HepG2 (cell line): ENCODE results near the gene SIGLECL1. TPM values are rescaled to one million over a fixed set of nuclear protein-coding genes. Genes with fewer than 3 reads are reported as not detected.

Source experiments
- ATAC-seq: fragments of 200-7000 bp; cut with Tn5 transposase; 3 replicates; pipeline ENCODE4 v1.9.1; 2020; ENCODE audit warnings: mild to moderate bottlenecking, moderate library complexity
- BruUV-seq: library from RNA; stranded (reverse); fragments of 400-500 nt; replicated peaks from 2 replicates; lab custom pipeline; 2021; lab: Mats Ljungman, UMichigan
- CTCF ChIA-PET: fragments of 300-600 bp; formaldehyde crosslinking; extraction: SDS; loops from one replicate; lab custom pipeline; 2021; ENCODE audit warnings: low total read pairs, inconsistent platforms, low intra/inter-chr PET ratio; lab: Yijun Ruan, JAX
- POLR2A ChIA-PET: fragments of 350-600 bp; sonication (Branson Sonifier 250); formaldehyde crosslinking; loops from one replicate; lab custom pipeline; 2020; ENCODE audit warnings: antibody characterized with exemption, inconsistent platforms; lab: Yijun Ruan, JAX
- DNase-seq: peaks from one replicate; pipeline ENCODE4 v3.0.0-alpha.2; 2015; ENCODE audit warnings: low spot score
- FAIRE-seq: peaks from 3 replicates; lab custom pipeline; 2011; peaks lifted over from hg19 to GRCh38; lab: Jason Lieb, UNC
- H2AFZ ChIP-seq: one replicate; pipeline ENCODE4 v1.6.1; 2011; ENCODE audit warnings: low read length, inconsistent platforms
- H3K27ac ChIP-seq: fragments of 300-600 bp; 3 replicates; pipeline ENCODE4 v1.8.0; 2011; ENCODE audit warnings: mixed run types, mild to moderate bottlenecking, mixed read lengths, low read length, inconsistent platforms; ENCODE audit not compliant: insufficient read depth; ENCODE audit errors: extremely low read length
- H3K27me3 ChIP-seq, 2 experiments: fragments of 200-600 bp in 1 of 2; 2 replicates in 1 of 2; 3 replicates in 1 of 2; pipeline versions ENCODE4 v1.6.0 to v1.8.0; 2011; ENCODE audit warnings: low read length in 2 of 2, mild to moderate bottlenecking in 2 of 2, moderate library complexity in 2 of 2, inconsistent platforms in 1 of 2; ENCODE audit not compliant: insufficient read depth in 2 of 2, control insufficient read depth in 1 of 2
- H3K36me3 ChIP-seq, 2 experiments: fragments of 200-600 bp in 1 of 2; replicated peaks in 1 of 2; 2 replicates in 1 of 2; 3 replicates in 1 of 2; pipeline versions ENCODE4 v1.5.1 to v1.8.0; 2011; ENCODE audit warnings: low read length in 2 of 2, inconsistent platforms in 1 of 2; ENCODE audit not compliant: insufficient read depth in 2 of 2, control insufficient read depth in 1 of 2
- H3K4me1 ChIP-seq: 2 replicates; pipeline ENCODE4 v1.5.1; 2012; ENCODE audit warnings: low read length, inconsistent platforms; ENCODE audit not compliant: insufficient read depth
- H3K4me2 ChIP-seq: 2 replicates; pipeline ENCODE4 v1.6.0; 2011; ENCODE audit warnings: low read depth, low read length, inconsistent platforms
- H3K4me3 ChIP-seq, 3 experiments: fragments of 200-600 bp in 1 of 3; sonication (generic), shearing (Covaris generic) in 1 of 3; replicated peaks in 1 of 3; 2 replicates each; pipeline ENCODE4 v1.5.1; 2011 to 2016; ENCODE audit warnings: low read length in 3 of 3, inconsistent platforms in 2 of 3, low read depth in 2 of 3, mild to moderate bottlenecking in 2 of 3, control low read depth in 1 of 3, mixed read lengths in 1 of 3; ENCODE audit not compliant: insufficient read depth in 1 of 3
- H3K79me2 ChIP-seq: one replicate; pipeline ENCODE4 v1.6.1; 2011; ENCODE audit warnings: low read length, inconsistent platforms; ENCODE audit not compliant: insufficient read depth
- H3K9ac ChIP-seq: 2 replicates; pipeline ENCODE4 v1.6.0; 2011; ENCODE audit warnings: mild to moderate bottlenecking, low read depth, low read length, inconsistent platforms; ENCODE audit not compliant: insufficient read depth
- H3K9me3 ChIP-seq: 2 replicates; pipeline ENCODE4 v1.5.1; 2012; ENCODE audit warnings: mild to moderate bottlenecking, low read length
- H4K20me1 ChIP-seq: 2 replicates; pipeline ENCODE4 v1.6.0; 2011; ENCODE audit warnings: inconsistent platforms, mild to moderate bottlenecking, low read length, moderate library complexity; ENCODE audit not compliant: insufficient read depth
- JUN ChIP-seq: sonication (generic); formaldehyde crosslinking; IDR thresholded peaks from 2 replicates; pipeline ENCODE4 v1.4.0; 2020; ENCODE audit warnings: mild to moderate bottlenecking, missing genetic modification reagents
- MAFK ChIP-seq, 2 experiments: IDR thresholded peaks in 1 of 2; conservative IDR thresholded peaks in 1 of 2; 2 replicates each; pipeline ENCODE4 v1.6.1; 2011; ENCODE audit warnings: improper control_type of control experiment in 2 of 2, low read length in 2 of 2
- PHF21A ChIP-seq: sonication (generic); formaldehyde crosslinking; IDR thresholded peaks from 2 replicates; pipeline ENCODE4 v1.5.0; 2020; ENCODE audit warnings: mild to moderate bottlenecking, missing genetic modification reagents
- ZNF205 ChIP-seq: IDR thresholded peaks from 2 replicates; pipeline ENCODE4 v1.6.1; 2018; ENCODE audit warnings: missing biosample characterization, missing genetic modification reagents
- WGBS: methylation state at CpG from one replicate; pipeline ENCODE4 v1.1.6; 2017; ENCODE audit warnings: low lambda C conversion rate; 5-methylcytosine and 5-hydroxymethylcytosine counted together
- in situ Hi-C: cut with HindIII; loops from 2 replicates; pipeline ENCODE4 v1.10.0; 2017; ENCODE audit warnings: low pct_unique_long_range_greater_than_20kb; ENCODE audit not compliant: extremely low pct_ligation_motif_present
- intact Hi-C: fragments of 100-400 bp; cut with micrococcal nuclease; formaldehyde crosslinking; loops from one replicate; pipeline ENCODE4 v1.10.0; 2022; ENCODE audit not compliant: unreplicated experiment
- polyA plus RNA-seq, 8 experiments: library from polyadenylated mRNA; depleted of rRNA in 3 of 8; stranded (reverse) in 7 of 8; unstranded in 1 of 8; fragments of >200 nt; fragmentation: Illumina TruSeq in 4 of 8; extraction: Trizol in 4 of 8; gene quantifications; 2 replicates each; pipeline versions ENCODE4 v1.2.1 to v1.2.3, GENCODE V29; 2011 to 2016; ENCODE audit warnings: low read depth in 4 of 8, missing spikeins in 1 of 8, mixed read lengths in 1 of 8; ENCODE audit not compliant: insufficient read depth in 1 of 8
- total RNA-seq, 5 experiments: library from RNA; depleted of rRNA; stranded (reverse); fragments of >200 nt; fragmentation: Illumina TruSeq; extraction: Trizol; gene quantifications; 2 replicates each; pipeline ENCODE4 v1.2.3, GENCODE V29; 2016; ENCODE audit warnings: low read depth in 1 of 5
- TF ChIP-seq, protein P1 (sequence below): sonication (generic); formaldehyde crosslinking; IDR thresholded peaks from 2 replicates; pipeline ENCODE4 v1.8.1; 2023; ENCODE audit warnings: mild to moderate bottlenecking, moderate library complexity, missing genetic modification reagents
- TF ChIP-seq, protein P2 (sequence below): sonication (generic); formaldehyde crosslinking; IDR thresholded peaks from 2 replicates; pipeline ENCODE4 v1.4.0; 2020; ENCODE audit warnings: missing genetic modification reagents
- TF ChIP-seq, protein P3 (sequence below): sonication (generic); formaldehyde crosslinking; IDR thresholded peaks from 2 replicates; pipeline ENCODE4 v1.4.0; 2020; ENCODE audit warnings: missing genetic modification reagents, mild to moderate bottlenecking, borderline replicate concordance

SIGLECL1 gene
- total and polyA plus RNA-seq, 2 of the 13 experiments (the other 11 are each of a cell fraction or from before 2014, with no cell fraction given), result not detected

DNA sequence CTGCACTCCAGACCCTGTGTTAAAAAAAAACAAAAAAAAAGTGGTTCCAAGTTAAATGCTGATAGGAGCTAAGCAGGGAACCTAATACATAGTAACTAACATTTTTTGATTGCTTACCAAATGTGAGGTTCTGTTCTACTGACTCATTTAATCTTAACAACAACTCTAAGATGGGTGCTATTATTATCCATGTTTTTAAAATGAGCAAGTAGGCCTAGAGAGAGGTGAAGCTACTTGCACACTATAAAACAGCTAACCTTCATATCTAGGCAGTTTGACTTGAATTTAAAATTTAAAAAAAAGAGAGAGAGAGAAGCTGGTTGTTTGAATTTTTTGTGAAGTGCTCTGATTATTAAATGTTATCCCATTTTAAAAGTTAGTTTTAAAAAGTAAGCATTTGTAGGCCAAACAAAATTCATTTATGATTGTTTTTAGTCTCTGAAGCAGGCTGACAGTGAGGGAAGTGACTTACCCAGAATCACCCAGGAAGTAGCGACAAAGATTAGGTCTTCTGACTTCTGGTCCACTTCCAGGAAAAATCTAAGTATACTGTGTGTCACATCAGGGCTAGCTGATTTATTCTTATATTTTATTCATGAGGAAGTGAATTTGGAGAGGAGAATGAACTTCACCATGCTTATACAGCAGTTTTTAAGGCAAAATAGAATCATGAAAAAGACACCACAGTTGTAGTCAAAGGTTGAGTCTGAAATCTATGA, 2.4 kb downstream of the SIGLECL1 start:
- no peak overlapping the region for H3K4me3 ChIP-seq
- no peak overlapping the region for H2AFZ ChIP-seq
- peak in 1 of 2 experiments; percentile 22; a peak in 1 of 4 replicates for TF ChIP-seq MAFK (conservative IDR thresholded peaks at IDR 0.05 in 1 of 2, IDR thresholded peaks at IDR 0.05 in 1 of 2; ENCODE audit: low read length in 2 of 2)
- TF ChIP-seq, protein P1, sequence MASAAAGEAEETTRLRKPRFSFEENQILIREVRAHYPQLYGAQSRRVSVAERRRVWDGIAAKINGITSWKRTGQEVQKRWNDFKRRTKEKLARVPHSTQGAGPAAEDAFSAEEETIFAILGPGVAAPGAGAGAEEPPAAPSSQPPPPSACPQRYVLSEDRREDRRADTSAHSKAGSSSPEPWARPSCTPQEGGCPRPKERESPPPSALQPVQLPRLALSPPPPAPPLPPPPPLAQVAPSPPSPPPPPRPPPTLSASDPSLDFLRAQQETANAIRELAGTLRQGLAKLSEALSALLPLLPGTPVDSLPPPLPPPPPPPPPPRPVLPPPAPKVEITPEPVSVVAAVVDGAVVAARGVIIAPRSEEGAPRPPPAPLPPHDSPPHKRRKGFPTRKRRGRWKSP (CRISPR knock-in tag), result no peak
- no peaks in the 10 kb centered on the region for H3K9me3 ChIP-seq
- in situ Hi-C loops, result no loop called here
- H3K9ac ChIP-seq, result no peak overlapping the region
- no peak overlapping the region for H3K4me2 ChIP-seq
- H3K27ac ChIP-seq, result no peak overlapping the region
- no peaks in the 10 kb centered on the region for H4K20me1 ChIP-seq
- BruUV-seq, result no TSS peak
- H3K36me3 ChIP-seq, result no peaks in the 10 kb centered on the region
- WGBS, result 0% methylated on average over 1 of the region's 1 CpG
- ChIA-PET POLR2A (no interaction called here), CTCF (no interaction called here)
- no peak for ATAC-seq
- FAIRE-seq, result no peak
- DNase-seq, result no peak
- 0 out of 5 replicates have a peak, but pooled peaks cover 0 to 3% of the 10 kb centered on the region in 2 experiments for H3K27me3 ChIP-seq
- no peaks in the 10 kb centered on the region for H3K79me2 ChIP-seq
- intact Hi-C loops, result no loop called here
- no peaks in the 10 kb centered on the region for H3K4me1 ChIP-seq

DNA sequence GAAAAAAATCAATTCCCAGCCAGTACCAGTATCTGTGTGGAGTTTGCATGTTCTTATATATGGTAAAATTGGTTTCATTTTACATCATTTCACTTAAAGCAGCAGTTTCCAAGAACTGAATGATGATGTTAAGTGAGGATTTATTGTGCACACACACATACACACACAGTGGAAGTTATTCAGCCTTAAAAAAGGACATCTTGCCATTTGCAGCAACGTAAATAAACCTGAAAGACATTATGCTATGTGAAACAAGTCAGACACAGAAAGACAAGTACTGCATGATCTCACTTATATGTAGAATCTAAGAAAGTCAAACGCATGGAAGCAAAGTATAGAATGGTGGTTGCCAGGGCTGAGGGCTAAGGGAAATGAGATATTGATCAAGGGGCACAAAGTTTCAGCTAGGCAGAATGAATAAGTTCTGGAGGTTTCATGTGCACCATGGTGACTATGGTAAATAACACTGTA, 5.3 kb downstream of the SIGLECL1 start:
- Histone ChIP-seq H3K27ac (no peak overlapping the region), H2AFZ (no peak overlapping the region), H3K9ac (no peak overlapping the region), H3K4me1 (no peaks in the 10 kb centered on the region), H3K79me2 (no peaks in the 10 kb centered on the region), H4K20me1 (no peaks in the 10 kb centered on the region), H3K27me3 (0 out of 5 replicates have a peak, but pooled peaks cover 0 to 3% of the 10 kb centered on the region in 2 experiments), H3K4me2 (no peak overlapping the region), H3K9me3 (no peaks in the 10 kb centered on the region), H3K4me3 (no peak overlapping the region), H3K36me3 (no peaks in the 10 kb centered on the region)
- DNase-seq (no peak), FAIRE-seq (no peak), ATAC-seq (no peak)
- intact Hi-C loops, result no loop called here
- in situ Hi-C loops, result no loop called here
- no TSS peak for BruUV-seq
- POLR2A ChIA-PET, result no interaction called here
- 0% methylated on average over 2 of the region's 2 CpGs for WGBS
- CTCF ChIA-PET, result no interaction called here
- TF ChIP-seq ZNF205 (CRISPR knock-in tag) (no peak), PHF21A (CRISPR knock-in tag) (no peak), JUN (CRISPR knock-in tag) (no peak)
- TF ChIP-seq, protein P2, sequence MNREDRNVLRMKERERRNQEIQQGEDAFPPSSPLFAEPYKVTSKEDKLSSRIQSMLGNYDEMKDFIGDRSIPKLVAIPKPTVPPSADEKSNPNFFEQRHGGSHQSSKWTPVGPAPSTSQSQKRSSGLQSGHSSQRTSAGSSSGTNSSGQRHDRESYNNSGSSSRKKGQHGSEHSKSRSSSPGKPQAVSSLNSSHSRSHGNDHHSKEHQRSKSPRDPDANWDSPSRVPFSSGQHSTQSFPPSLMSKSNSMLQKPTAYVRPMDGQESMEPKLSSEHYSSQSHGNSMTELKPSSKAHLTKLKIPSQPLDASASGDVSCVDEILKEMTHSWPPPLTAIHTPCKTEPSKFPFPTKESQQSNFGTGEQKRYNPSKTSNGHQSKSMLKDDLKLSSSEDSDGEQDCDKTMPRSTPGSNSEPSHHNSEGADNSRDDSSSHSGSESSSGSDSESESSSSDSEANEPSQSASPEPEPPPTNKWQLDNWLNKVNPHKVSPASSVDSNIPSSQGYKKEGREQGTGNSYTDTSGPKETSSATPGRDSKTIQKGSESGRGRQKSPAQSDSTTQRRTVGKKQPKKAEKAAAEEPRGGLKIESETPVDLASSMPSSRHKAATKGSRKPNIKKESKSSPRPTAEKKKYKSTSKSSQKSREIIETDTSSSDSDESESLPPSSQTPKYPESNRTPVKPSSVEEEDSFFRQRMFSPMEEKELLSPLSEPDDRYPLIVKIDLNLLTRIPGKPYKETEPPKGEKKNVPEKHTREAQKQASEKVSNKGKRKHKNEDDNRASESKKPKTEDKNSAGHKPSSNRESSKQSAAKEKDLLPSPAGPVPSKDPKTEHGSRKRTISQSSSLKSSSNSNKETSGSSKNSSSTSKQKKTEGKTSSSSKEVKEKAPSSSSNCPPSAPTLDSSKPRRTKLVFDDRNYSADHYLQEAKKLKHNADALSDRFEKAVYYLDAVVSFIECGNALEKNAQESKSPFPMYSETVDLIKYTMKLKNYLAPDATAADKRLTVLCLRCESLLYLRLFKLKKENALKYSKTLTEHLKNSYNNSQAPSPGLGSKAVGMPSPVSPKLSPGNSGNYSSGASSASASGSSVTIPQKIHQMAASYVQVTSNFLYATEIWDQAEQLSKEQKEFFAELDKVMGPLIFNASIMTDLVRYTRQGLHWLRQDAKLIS, result no peak
- TF ChIP-seq, protein P3, sequence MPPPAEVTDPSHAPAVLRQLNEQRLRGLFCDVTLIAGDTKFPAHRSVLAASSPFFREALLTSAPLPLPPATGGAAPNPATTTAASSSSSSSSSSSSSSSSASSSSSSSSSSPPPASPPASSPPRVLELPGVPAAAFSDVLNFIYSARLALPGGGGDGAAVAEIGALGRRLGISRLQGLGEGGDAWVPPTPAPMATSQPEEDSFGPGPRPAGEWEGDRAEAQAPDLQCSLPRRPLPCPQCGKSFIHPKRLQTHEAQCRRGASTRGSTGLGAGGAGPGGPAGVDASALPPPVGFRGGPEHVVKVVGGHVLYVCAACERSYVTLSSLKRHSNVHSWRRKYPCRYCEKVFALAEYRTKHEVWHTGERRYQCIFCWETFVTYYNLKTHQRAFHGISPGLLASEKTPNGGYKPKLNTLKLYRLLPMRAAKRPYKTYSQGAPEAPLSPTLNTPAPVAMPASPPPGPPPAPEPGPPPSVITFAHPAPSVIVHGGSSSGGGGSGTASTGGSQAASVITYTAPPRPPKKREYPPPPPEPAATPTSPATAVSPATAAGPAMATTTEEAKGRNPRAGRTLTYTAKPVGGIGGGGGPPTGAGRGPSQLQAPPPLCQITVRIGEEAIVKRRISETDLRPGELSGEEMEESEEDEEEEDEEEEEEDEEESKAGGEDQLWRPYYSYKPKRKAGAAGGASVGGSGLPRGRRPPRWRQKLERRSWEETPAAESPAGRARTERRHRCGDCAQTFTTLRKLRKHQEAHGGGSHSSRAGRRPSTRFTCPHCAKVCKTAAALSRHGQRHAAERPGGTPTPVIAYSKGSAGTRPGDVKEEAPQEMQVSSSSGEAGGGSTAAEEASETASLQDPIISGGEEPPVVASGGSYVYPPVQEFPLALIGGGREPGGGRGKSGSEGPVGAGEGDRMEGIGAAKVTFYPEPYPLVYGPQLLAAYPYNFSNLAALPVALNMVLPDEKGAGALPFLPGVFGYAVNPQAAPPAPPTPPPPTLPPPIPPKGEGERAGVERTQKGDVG (CRISPR knock-in tag), result no peak
